Epithelial cell of esophagus (primary cell): ENCODE results near the gene ZRSR2.
"Not testable (repeated sequence)": the region's sequence is repeated elsewhere in the genome, so short reads cannot be mapped to it uniquely, and the experiment has no call there.

Experiments used
- DNase-seq: peaks from one replicate; pipeline ENCODE4 v3.0.0; 2010; ENCODE audit warnings: low read depth
- H3K4me3 ChIP-seq: 2 replicates; pipeline ENCODE4 v1.5.1; 2011; ENCODE audit warnings: mild to moderate bottlenecking, low read length, control low read depth
- CTCF ChIP-seq: IDR thresholded peaks from 2 replicates; pipeline ENCODE4 v1.5.1; 2011; ENCODE audit warnings: low read depth, mild to moderate bottlenecking, low read length, control low read depth, inconsistent platforms; ENCODE audit not compliant: insufficient read depth; ENCODE audit errors: missing control alignments

ZRSR2 gene

GRCh38 chrX:15789979-15790768, at the start of gene ZRSR2:
Gene ZRSR2 (plus strand): TSS chrX:15790484. CDS start chrX:15790496, 12 bp downstream.
- TF ChIP-seq CTCF: no peak
- peak within 1 kb of the TSS; percentile 71 for H3K4me3 ChIP-seq
- peak; percentile 83 for DNase-seq

GRCh38 chrX:15744181-15744867, 46.0 kb upstream of the ZRSR2 start:
- TF ChIP-seq CTCF: no peak
- H3K4me3 ChIP-seq: no peak overlapping the region
- no peak for DNase-seq

GRCh38 chrX:15745179-15745578, 45.1 kb upstream of the ZRSR2 start:
- DNase-seq: peak; percentile 50
- TF ChIP-seq CTCF: no peak
- H3K4me3 ChIP-seq: no peak overlapping the region

GRCh38 chrX:15746651-15747050, 43.6 kb upstream of the ZRSR2 start:
- DNase-seq: peak; percentile 4
- H3K4me3 ChIP-seq: not testable (repeated sequence)

- no peak for DNase-seq
- H3K4me3 ChIP-seq: no peak overlapping the region
- TF ChIP-seq CTCF: no peak
Measured at GRCh38 chrX:15747626-15748173, 42.6 kb upstream of the ZRSR2 start.

- no peak for TF ChIP-seq CTCF
- no peak overlapping the region for H3K4me3 ChIP-seq
- DNase-seq: no peak
Measured at GRCh38 chrX:15748841-15749240, 41.4 kb upstream of the ZRSR2 start.
